Fibroblast of the aortic adventitia (primary cell): Measurements from ENCODE around the gene PTPRA. TPM values are rescaled to one million over a fixed set of nuclear protein-coding genes. Genes with fewer than 3 reads are reported as not detected.

Experiments
- DNase-seq: peaks from one replicate; pipeline ENCODE4 v3.0.0-alpha.2; 2010; ENCODE audit warnings: low read depth
- H3K4me3 ChIP-seq: 2 replicates; pipeline ENCODE4 v1.5.1; 2011; ENCODE audit warnings: low read depth, mild to moderate bottlenecking, control low read depth, low read length, moderate library complexity
- total RNA-seq: library from RNA; depleted of rRNA; stranded (reverse); fragments of >200 nt; gene quantifications from 2 replicates; pipeline ENCODE4 v1.2.3, GENCODE V29; 2012; ENCODE audit warnings: low replicate concordance
- TF ChIP-seq, protein P1 (sequence below): IDR thresholded peaks from 2 replicates; pipeline ENCODE4 v1.5.1; 2011; ENCODE audit warnings: mild to moderate bottlenecking, low read length, control low read depth, inconsistent platforms; ENCODE audit not compliant: insufficient read depth

Gene PTPRA
- total RNA-seq, 1 donor: 75.1 TPM

DNA sequence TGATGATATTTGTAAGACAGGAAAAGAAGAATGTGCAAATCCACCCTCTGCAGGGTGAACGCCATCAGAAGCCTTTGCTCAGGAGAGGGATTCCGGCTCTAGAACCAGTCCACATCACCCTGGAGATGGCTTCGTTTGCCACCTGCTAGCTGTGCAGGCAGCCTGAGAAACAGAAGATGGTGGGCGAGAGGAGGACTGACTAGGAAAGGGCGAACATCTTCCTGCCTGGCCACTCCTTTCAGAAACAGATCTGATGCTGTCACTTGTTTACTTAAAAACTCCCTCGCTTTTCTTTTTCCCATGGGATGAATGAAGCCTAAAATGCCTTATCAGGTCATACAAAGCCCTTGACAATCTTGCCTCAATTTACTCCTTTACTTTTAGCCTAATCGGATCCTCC, 1.2 kb downstream of the PTPRA start:
- DNase-seq: peak; percentile 8
- TF ChIP-seq, protein P1, sequence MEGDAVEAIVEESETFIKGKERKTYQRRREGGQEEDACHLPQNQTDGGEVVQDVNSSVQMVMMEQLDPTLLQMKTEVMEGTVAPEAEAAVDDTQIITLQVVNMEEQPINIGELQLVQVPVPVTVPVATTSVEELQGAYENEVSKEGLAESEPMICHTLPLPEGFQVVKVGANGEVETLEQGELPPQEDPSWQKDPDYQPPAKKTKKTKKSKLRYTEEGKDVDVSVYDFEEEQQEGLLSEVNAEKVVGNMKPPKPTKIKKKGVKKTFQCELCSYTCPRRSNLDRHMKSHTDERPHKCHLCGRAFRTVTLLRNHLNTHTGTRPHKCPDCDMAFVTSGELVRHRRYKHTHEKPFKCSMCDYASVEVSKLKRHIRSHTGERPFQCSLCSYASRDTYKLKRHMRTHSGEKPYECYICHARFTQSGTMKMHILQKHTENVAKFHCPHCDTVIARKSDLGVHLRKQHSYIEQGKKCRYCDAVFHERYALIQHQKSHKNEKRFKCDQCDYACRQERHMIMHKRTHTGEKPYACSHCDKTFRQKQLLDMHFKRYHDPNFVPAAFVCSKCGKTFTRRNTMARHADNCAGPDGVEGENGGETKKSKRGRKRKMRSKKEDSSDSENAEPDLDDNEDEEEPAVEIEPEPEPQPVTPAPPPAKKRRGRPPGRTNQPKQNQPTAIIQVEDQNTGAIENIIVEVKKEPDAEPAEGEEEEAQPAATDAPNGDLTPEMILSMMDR: no peak
- H3K4me3 ChIP-seq: peak overlapping the region; percentile 90

DNA sequence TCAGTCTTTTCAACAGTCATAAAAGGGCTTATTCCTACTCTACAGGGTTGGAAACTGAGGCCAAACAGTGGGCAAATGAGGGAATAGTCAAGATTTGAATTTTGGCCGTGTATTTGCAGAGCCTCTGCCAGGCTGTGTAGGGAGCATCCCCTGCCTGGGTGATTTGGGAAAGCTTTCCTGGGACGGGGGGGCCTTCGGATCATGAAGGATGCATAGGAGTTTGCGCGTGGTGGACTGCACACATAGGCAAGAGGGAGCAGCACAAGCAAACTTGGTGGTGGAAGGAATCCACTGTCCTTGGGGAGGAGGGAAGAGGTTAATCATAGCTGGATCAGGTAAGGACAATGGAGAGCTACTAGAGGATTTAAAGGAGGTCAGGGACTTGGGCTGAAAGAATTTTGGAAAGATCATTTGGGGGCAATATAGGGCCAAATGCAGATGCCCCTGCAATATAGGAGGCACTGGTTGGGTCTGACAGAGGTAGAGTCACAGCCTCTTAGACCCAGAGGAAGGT, 2.5 kb downstream of the PTPRA start:
- TF ChIP-seq, protein P1: no peak
- no peak for DNase-seq

DNA sequence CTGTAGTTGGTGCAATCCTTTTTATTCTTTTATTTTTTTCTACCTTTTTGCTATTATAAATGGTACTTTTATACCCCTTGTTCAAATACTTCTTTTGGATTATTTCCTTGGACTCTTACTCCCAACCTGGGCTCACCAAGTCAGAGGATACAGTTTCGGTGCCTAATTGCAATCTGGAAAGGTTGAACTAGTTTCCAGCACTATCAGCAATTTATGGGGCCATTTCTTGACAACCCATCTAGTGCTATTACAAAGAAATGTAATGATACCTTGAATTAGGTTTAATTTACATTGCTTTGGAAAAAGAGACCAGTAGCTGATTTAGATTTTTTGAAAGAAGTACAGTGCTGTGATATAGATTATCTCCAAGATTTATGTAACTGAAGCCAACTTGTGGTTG, 5.2 kb downstream of the PTPRA start:
- no peak for DNase-seq
- TF ChIP-seq, protein P1: no peak
- H3K4me3 ChIP-seq: no peak overlapping the region

More for the DNA sequence above, 2.5 kb downstream of the PTPRA start:
- no peak overlapping the region for H3K4me3 ChIP-seq

DNA sequence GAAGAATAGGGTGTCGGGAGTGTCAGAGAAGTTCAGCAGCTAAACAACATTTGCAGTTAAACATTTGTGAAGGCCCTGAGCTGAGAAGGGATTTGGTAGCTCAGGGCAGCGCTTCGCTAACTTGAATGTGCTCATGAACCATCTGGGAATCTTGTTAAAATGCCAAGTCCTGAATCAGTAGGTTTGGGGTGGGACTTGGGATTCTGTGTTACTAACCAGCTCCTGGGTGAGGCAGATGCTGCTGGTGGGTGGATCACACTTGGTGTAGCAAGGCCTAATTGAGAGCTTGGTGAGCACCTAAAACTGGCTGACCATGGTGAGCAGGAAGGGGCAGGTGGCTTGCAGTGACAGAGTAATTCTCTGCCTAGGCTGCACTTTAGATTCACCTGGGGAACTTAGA, 5.9 kb downstream of the PTPRA start:
- no peak overlapping the region for H3K4me3 ChIP-seq
- TF ChIP-seq, protein P1: no peak
- peak; percentile 90 for DNase-seq

DNA sequence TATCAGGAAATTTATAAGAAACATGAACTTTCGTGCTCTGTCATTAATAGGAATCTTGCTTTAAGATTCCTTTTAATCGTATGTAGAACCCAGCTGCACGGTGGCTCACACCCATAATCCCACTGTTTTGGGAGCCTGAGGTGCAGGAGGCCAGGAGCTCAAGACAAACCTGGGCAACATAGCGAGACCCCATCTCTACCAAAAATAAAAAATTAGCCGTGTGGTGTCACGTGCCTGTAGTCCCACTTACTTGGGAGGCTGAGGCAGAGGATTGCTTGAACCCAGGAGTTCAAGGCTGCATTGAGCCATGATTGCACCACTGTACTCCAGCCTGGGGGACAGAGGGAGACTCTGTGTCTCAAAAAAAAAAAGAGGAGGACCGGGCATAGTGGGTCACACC, 7.4 kb downstream of the PTPRA start:
- no peak overlapping the region for H3K4me3 ChIP-seq
- DNase-seq: no peak
- TF ChIP-seq, protein P1: no peak

DNA sequence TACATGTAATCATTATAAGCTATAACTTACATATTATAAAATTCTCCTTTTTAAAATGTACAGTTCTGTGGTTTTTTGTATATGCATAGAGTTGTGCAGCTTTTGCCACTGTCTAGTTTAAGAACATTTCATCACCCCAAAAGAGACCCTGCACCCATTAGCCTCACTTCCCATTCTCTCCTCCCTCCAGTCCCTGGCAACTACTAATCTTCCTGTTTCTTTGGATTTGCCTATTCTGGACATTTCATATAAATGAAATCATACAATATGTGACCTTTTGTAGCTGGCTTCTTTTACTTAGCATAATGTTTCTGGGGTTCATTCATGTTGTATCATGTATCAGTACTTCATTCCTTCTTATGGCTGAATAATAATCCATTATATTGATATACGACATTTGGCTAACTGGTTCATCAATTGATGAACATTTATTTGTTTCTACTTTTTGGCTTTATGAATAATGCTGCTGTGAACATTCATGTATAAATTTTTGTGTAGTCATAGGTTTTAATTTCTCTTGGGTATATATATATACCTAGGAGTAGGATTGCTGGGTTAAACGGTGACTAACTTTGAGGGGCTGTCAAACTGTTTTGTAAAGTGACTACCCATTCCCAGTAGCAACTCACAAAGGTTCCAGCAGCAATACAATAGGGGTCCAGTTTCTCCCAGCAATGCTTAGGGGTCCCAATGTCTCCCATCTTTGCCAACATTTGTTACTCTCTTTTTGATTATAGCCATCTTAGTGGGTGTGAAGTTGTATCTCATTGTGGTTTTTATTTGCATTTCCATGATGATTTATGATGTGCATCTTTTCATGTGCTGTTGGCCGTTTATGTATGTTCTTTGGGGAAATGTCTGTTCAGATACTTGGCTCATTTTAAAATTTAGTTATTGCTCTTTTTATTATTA, 10.7 kb downstream of the PTPRA start:
- no peak overlapping the region for H3K4me3 ChIP-seq
- TF ChIP-seq, protein P1: no peak
- no peak for DNase-seq

DNA sequence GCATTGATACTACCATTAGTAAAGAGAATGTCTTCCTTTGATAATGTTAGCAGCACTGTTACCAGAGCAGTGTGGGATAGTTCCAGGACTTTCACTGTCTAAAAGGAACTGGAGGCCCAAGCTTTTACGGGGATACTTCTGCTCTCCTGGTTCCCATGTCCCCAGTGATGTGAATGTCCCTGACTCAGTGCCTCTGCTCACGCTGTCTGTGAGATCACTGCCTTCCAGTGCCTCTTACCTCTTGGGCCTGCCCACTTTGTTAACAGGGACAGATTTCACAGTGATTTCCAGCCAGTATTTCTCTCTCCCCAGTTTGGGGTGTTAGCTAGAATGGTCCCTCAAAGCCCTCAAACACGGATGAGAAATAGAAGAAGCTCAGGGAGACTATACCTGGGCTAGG, 14.4 kb downstream of the PTPRA start:
- TF ChIP-seq, protein P1: no peak
- no peak overlapping the region for H3K4me3 ChIP-seq
- DNase-seq: no peak
